Measurements from ENCODE around the gene PKNOX2.

- no peak for TF ChIP-seq CTCF (conservative IDR thresholded peaks at IDR 0.05; ENCODE audit: low read length)
- TF ChIP-seq EZH2phosphoT487 (IDR thresholded peaks at IDR 0.05; ENCODE audit: borderline replicate concordance, low read depth, low read length): no peak
These were observed 278.4 kb downstream of the PKNOX2 start for GRCh38 chr11:125442946-125443345.

All from OCI-LY7 (cell line).